Spinal cord (tissue), 10 donors: ENCODE results near the gene FOXO6. TPM values are rescaled to one million over a fixed set of nuclear protein-coding genes. Genes with fewer than 3 reads are reported as not detected.

Experiments
- DNase-seq, 6 donors: peaks; one replicate each; pipeline versions ENCODE4 v3.0.0 to v3.0.0-alpha.2; 2013 to 2015; ENCODE audit warnings: low spot score in 6 of 6, low read depth in 4 of 6
- H3K27ac ChIP-seq: one replicate; pipeline ENCODE4 v1.5.1; 2013; ENCODE audit warnings: low read depth, low read length, control low read depth
- H3K27me3 ChIP-seq: one replicate; pipeline ENCODE4 v1.6.1; 2013; ENCODE audit warnings: low read length; ENCODE audit not compliant: control insufficient read depth, insufficient read depth
- H3K36me3 ChIP-seq: one replicate; pipeline ENCODE4 v1.6.1; 2013; ENCODE audit warnings: low read length; ENCODE audit not compliant: control insufficient read depth, insufficient read depth
- H3K4me1 ChIP-seq: one replicate; pipeline ENCODE4 v1.6.1; 2013; ENCODE audit warnings: low read length; ENCODE audit not compliant: control insufficient read depth, insufficient read depth
- H3K4me3 ChIP-seq: one replicate; pipeline ENCODE4 v1.5.1; 2013; ENCODE audit warnings: low read depth, low read length, control low read depth
- H3K9me3 ChIP-seq: one replicate; pipeline ENCODE4 v1.6.1; 2013; ENCODE audit warnings: low read length; ENCODE audit not compliant: control insufficient read depth, insufficient read depth
- whole genome bisulfite sequencing: methylation state at CpG from one replicate; pipeline ENCODE4 v1.1.5; 2013; ENCODE audit warnings: missing lambda C conversion rate; ENCODE audit not compliant: insufficient coverage; 5-methylcytosine and 5-hydroxymethylcytosine counted together
- polyA plus RNA-seq, 2 donors: library from polyadenylated mRNA; unstranded; fragments of 120-200 nt; gene quantifications; one replicate each; pipeline ENCODE4 v1.2.1, GENCODE V29; 2013; ENCODE audit not compliant: insufficient read length in 2 of 2
- total RNA-seq, 2 donors: library from RNA; depleted of rRNA in 1 of 2; stranded (reverse); fragments of 120-200 nt in 1 of 2; fragments of >200 nt in 1 of 2; gene quantifications; one replicate each; pipeline versions ENCODE4 v1.2.3 to v1.2.4, GENCODE V29; 2013 to 2014
- donor health status: healthy.

FOXO6 gene
- total and polyA plus RNA-seq, 4 donors, result 1.9 to 11.0 (median 5.9) TPM

GRCh38 chr1:41358131-41359021 lies 2.9 kb upstream of the FOXO6 start:
- H3K27ac ChIP-seq, result no peak overlapping the region
- H3K9me3 ChIP-seq, result no peaks in the 10 kb centered on the region
- no peaks in the 10 kb centered on the region for H3K36me3 ChIP-seq
- H3K4me1 ChIP-seq, result peaks cover 33% of the 10 kb centered on the region
- peak in 1 of 6 donors; percentile 63 for DNase-seq
- WGBS, result 60% methylated on average over 21 of the region's 25 CpGs
- H3K4me3 ChIP-seq, result no peak overlapping the region
- H3K27me3 ChIP-seq, result peaks cover 6% of the 10 kb centered on the region

- Histone ChIP-seq H3K27me3 (peaks cover 6% of the 10 kb centered on the region), H3K4me3 (no peak overlapping the region), H3K27ac (no peak overlapping the region), H3K4me1 (peaks cover 43% of the 10 kb centered on the region), H3K36me3 (peaks cover under 1% of the 10 kb centered on the region), H3K9me3 (no peaks in the 10 kb centered on the region)
- 65% methylated on average over 4 of the region's 10 CpGs for WGBS
- DNase-seq, result peak in 1 of 6 donors; percentile 23
Measured at GRCh38 chr1:41359211-41360073, 1.8 kb upstream of the FOXO6 start.

- 63% methylated on average over 9 of the region's 12 CpGs for WGBS
- no peak for DNase-seq
- Histone ChIP-seq H3K27ac (no peak overlapping the region), H3K4me3 (peak overlapping the region; percentile 30), H3K27me3 (peaks cover 6% of the 10 kb centered on the region), H3K9me3 (no peaks in the 10 kb centered on the region), H3K36me3 (peaks cover 3% of the 10 kb centered on the region), H3K4me1 (peaks cover 50% of the 10 kb centered on the region)
Measured at GRCh38 chr1:41360074-41360785, 1.0 kb upstream of the FOXO6 start.

- no peaks in the 10 kb centered on the region for H3K9me3 ChIP-seq
- WGBS, result under 1% methylated on average over 112 of the region's 113 CpGs
- H3K27ac ChIP-seq, result no peak overlapping the region
- peaks cover 3% of the 10 kb centered on the region for H3K36me3 ChIP-seq
- peak overlapping the region; percentile 39 for H3K4me3 ChIP-seq
- H3K4me1 ChIP-seq, result peaks cover 64% of the 10 kb centered on the region
- DNase-seq, result peak in 2 of 6 donors; percentile 55 to 62
- H3K27me3 ChIP-seq, result peaks cover 7% of the 10 kb centered on the region
Measured at GRCh38 chr1:41361495-41362356, 492 bp downstream of the FOXO6 start.

GRCh38 chr1:41362357-41362721 lies 1.1 kb downstream of the FOXO6 start:
- H3K27me3 ChIP-seq, result peaks cover 11% of the 10 kb centered on the region
- DNase-seq, result peak in 1 of 6 donors; percentile 18

GRCh38 chr1:41362749-41363590 lies 1.7 kb downstream of the FOXO6 start:
- WGBS, result 50% methylated on average over 8 of the region's 8 CpGs
- Histone ChIP-seq H3K9me3 (no peaks in the 10 kb centered on the region), H3K4me3 (peak overlapping the region; percentile 39), H3K27ac (no peak overlapping the region), H3K27me3 (peaks cover 11% of the 10 kb centered on the region), H3K36me3 (peaks cover 3% of the 10 kb centered on the region), H3K4me1 (peaks cover 65% of the 10 kb centered on the region)
- peak in 1 of 6 donors; percentile 22 for DNase-seq

More at GRCh38 chr1:41362357-41362721, 1.1 kb downstream of the FOXO6 start:
- Histone ChIP-seq H3K36me3 (peaks cover 3% of the 10 kb centered on the region), H3K4me3 (peak overlapping the region; percentile 39), H3K27ac (no peak overlapping the region), H3K4me1 (peaks cover 69% of the 10 kb centered on the region), H3K9me3 (no peaks in the 10 kb centered on the region)
- WGBS, result 9% methylated on average over 20 of the region's 20 CpGs

- Histone ChIP-seq H3K9me3 (no peaks in the 10 kb centered on the region), H3K4me1 (peaks cover 66% of the 10 kb centered on the region), H3K36me3 (peaks cover 7% of the 10 kb centered on the region), H3K27ac (no peak overlapping the region), H3K4me3 (peak overlapping the region; percentile 9), H3K27me3 (peaks cover 11% of the 10 kb centered on the region)
- 59% methylated on average over 2 of the region's 4 CpGs for WGBS
- no peak for DNase-seq
Measured at GRCh38 chr1:41363591-41364320, 2.5 kb downstream of the FOXO6 start.
